WTC11 (cell line): ENCODE measurements around the gene OAF. TPM values are rescaled to one million over a fixed set of nuclear protein-coding genes. Genes with fewer than 3 reads are reported as not detected.

ENCODE experiments used
- ATAC-seq: fragments of 200-7000 bp; cut with Tn5 transposase; 2 replicates; pipeline ENCODE4 v1.10.0; 2021; ENCODE audit warnings: mild to moderate bottlenecking, moderate library complexity
- CTCF ChIA-PET: fragments of 300-600 bp; sonication (Branson Sonifier 250); formaldehyde crosslinking; loops from one replicate; lab custom pipeline; 2021; ENCODE audit warnings: antibody characterized with exemption; lab: Charles Lee
- POLR2A ChIA-PET: fragments of 350-600 bp; sonication (Branson Sonifier 250); formaldehyde crosslinking; loops from one replicate; lab custom pipeline; 2021; ENCODE audit warnings: antibody characterized with exemption; lab: Charles Lee
- DNase-seq: peaks from one replicate; pipeline ENCODE4 v3.0.0; 2021; ENCODE audit warnings: low spot score
- H3K27ac Mint-ChIP-seq: 2 replicates; pipeline ENCODE4 v1.8.0; 2021; ENCODE audit warnings: mixed read lengths
- H3K27me3 Mint-ChIP-seq: 2 replicates; pipeline ENCODE4 v1.8.0; 2021; ENCODE audit warnings: low read depth, mild to moderate bottlenecking, moderate library complexity, mixed read lengths
- H3K36me3 Mint-ChIP-seq: 2 replicates; pipeline ENCODE4 v1.8.0; 2021; ENCODE audit warnings: mixed read lengths
- H3K4me1 Mint-ChIP-seq: 2 replicates; pipeline ENCODE4 v1.8.0; 2022; ENCODE audit warnings: mixed read lengths
- H3K4me3 Mint-ChIP-seq: 2 replicates; pipeline ENCODE4 v1.8.0; 2021; ENCODE audit warnings: mild to moderate bottlenecking, moderate library complexity, mixed read lengths
- H3K9me3 Mint-ChIP-seq: 2 replicates; pipeline ENCODE4 v1.8.0; 2021; ENCODE audit warnings: mixed read lengths
- CBFB ChIP-seq: sonication (generic); formaldehyde crosslinking; IDR thresholded peaks from 2 replicates; pipeline ENCODE4 v1.8.1; 2022; ENCODE audit warnings: mild to moderate bottlenecking, low read depth, missing genetic modification reagents
- CDX4 ChIP-seq: fragments of 250-450 bp; sonication (Bioruptor Pico); IDR thresholded peaks from 2 replicates; pipeline ENCODE4 v1.9.0; 2021; ENCODE audit warnings: moderate library complexity, mild to moderate bottlenecking, inconsistent platforms, borderline replicate concordance
- CTCF ChIP-seq: fragments of 200-600 bp; IDR thresholded peaks from 2 replicates; pipeline ENCODE4 v1.8.0; 2022; ENCODE audit warnings: antibody characterized with exemption
- FOXJ3 ChIP-seq: sonication (generic); formaldehyde crosslinking; IDR thresholded peaks from 2 replicates; pipeline ENCODE4 v1.9.0; 2021; ENCODE audit warnings: missing genetic modification reagents, mild to moderate bottlenecking, borderline replicate concordance
- FOXK1 ChIP-seq: sonication (generic); formaldehyde crosslinking; IDR thresholded peaks from 2 replicates; pipeline ENCODE4 v1.8.0; 2022; ENCODE audit warnings: mild to moderate bottlenecking, moderate library complexity, missing genetic modification reagents
- IRF2 ChIP-seq: sonication (generic); formaldehyde crosslinking; IDR thresholded peaks from 2 replicates; pipeline ENCODE4 v1.8.0; 2022; ENCODE audit warnings: low read depth, missing genetic modification reagents, borderline replicate concordance
- NR1H2 ChIP-seq: sonication (generic); formaldehyde crosslinking; IDR thresholded peaks from 2 replicates; pipeline ENCODE4 v1.9.0; 2021; ENCODE audit warnings: mild to moderate bottlenecking, moderate library complexity, missing genetic modification reagents
- RORB ChIP-seq: fragments of 250-450 bp; sonication (Bioruptor Pico); IDR thresholded peaks from 2 replicates; pipeline ENCODE4 v1.9.0; 2021; ENCODE audit warnings: mild to moderate bottlenecking
- SMAD4 ChIP-seq: sonication (generic); formaldehyde crosslinking; IDR thresholded peaks from 2 replicates; pipeline ENCODE4 v1.8.0; 2022; ENCODE audit warnings: mild to moderate bottlenecking, missing genetic modification reagents
- TCF7 ChIP-seq: sonication (generic); formaldehyde crosslinking; IDR thresholded peaks from 2 replicates; pipeline ENCODE4 v1.8.0; 2022; ENCODE audit warnings: mild to moderate bottlenecking, low read depth, missing genetic modification reagents, moderate library complexity
- TEAD1 ChIP-seq: sonication (generic); formaldehyde crosslinking; IDR thresholded peaks from 2 replicates; pipeline ENCODE4 v1.8.0; 2022; ENCODE audit warnings: mild to moderate bottlenecking, missing genetic modification reagents
- ZBTB21 ChIP-seq: sonication (generic); formaldehyde crosslinking; IDR thresholded peaks from 2 replicates; pipeline ENCODE4 v1.8.1; 2023; ENCODE audit warnings: mild to moderate bottlenecking, missing genetic modification reagents, borderline replicate concordance
- ZNF121 ChIP-seq: sonication (generic); formaldehyde crosslinking; IDR thresholded peaks from 2 replicates; pipeline ENCODE4 v1.8.0; 2023; ENCODE audit warnings: missing genetic modification reagents
- total RNA-seq: library from RNA; stranded (reverse); gene quantifications from 3 replicates; pipeline ENCODE4 v1.2.3, GENCODE V29; 2021
- TF ChIP-seq, protein P1 (sequence below): fragments of 250-450 bp; sonication (Bioruptor Pico); conservative IDR thresholded peaks from 2 replicates; pipeline ENCODE4 v1.9.0; 2021; ENCODE audit warnings: mild to moderate bottlenecking
- TF ChIP-seq, protein P2 (sequence below): sonication (generic); formaldehyde crosslinking; IDR thresholded peaks from 2 replicates; pipeline ENCODE4 v1.8.0; 2022; ENCODE audit warnings: mild to moderate bottlenecking, missing genetic modification reagents

The OAF gene
- total RNA-seq, 1 experiment from 2014 or later = 5.6 TPM

DNA sequence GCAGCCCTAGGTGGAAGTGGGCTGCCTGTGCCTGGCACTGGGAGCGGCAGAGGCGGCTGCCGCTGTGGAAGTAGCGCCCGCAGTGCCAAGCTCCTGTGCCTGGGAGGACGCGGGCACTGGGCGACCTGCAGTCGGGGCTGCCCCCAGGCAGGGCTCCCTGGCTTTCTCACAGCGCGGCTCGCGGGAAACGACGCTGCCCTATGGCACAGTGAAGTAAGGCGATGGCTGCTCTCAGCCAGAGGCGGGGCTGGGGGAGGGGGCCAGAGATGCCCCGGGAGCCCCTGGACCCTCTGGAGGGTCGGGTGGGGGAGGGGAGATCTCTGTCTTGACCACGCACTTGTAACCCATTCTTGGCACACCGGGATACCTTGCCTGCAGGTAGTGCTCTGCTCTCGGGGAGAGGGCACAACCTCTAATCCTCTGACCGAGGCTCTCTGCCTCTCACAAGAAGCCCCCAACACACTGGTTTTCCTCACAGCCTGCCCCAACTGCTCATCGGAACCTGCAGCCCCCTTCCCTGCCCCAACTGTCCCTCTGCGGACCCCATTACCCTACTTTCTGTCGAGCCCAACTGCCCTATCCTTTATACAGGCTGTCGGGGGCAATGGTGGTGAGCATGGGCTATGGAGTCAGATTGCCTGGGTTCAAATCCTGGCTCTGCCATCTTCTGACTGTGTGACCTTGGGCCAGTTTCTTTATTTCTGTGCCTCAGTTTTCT, 40.7 kb upstream of the OAF start (continued):
- TF ChIP-seq TCF7 (CRISPR knock-in tag) = no peak
- TF ChIP-seq IRF2 (CRISPR knock-in tag) = no peak
- no peak for TF ChIP-seq CBFB (CRISPR knock-in tag)
- TF ChIP-seq, protein P1, sequence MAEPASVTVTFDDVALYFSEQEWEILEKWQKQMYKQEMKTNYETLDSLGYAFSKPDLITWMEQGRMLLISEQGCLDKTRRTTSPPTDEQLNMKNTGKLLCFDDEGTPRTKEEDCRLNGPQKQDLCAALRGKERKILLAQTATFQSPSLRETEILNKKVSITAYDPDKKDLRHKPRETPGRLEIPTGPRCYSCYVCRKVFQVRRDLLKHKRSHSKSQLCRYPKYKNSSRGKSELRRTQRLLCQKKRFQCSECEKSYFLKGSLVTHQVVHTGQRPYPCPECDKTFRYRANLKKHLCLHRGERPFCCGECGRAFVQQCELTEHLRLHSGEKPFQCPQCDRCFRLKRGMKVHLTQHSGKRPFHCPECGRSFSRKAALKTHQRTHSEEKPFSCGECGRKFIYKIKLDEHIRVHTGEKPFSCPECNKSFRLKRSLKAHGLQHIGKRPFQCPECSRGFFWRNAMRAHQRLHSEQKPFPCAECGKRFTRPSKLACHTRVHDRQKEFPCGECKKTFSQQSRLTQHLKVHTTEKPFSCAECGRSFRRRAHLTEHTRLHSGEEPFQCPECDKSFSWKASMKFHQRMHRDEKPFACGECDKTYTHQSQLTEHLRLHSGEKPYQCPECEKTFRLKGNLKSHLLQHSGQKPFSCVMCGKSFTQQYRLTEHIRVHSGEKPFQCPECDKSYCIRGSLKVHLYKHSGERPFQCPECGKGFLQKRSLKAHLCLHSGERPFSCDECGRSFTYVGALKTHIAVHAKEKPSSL (CRISPR knock-in tag) = no peak

GRCh38 chr11:120170741-120171261, 40.0 kb upstream of the OAF start:
- DNase-seq (no peak), ATAC-seq (no peak)
- H3K9me3 Mint-ChIP-seq = peaks cover 2% of the 10 kb centered on the region
- H3K4me3 Mint-ChIP-seq = no peak overlapping the region
- H3K4me1 Mint-ChIP-seq = peaks cover 9% of the 10 kb centered on the region; the same call in 1 of the 2 replicates
- ChIA-PET POLR2A (no interaction called here), CTCF (interaction anchor here (1.1 to 5.9 kb wide), 7 partner anchors 10 to 133 kb away, joined by 3 to 94 read pairs (median 32); no protein-coding TSS in a partner anchor)
- H3K36me3 Mint-ChIP-seq = no peaks in the 10 kb centered on the region
- no peak overlapping the region for H3K27ac Mint-ChIP-seq
- H3K27me3 Mint-ChIP-seq = peaks cover 89% of the 10 kb centered on the region
- TF ChIP-seq SMAD4 = no peak
- TF ChIP-seq TEAD1 (CRISPR knock-in tag) = no peak
- no peak for TF ChIP-seq FOXJ3 (CRISPR knock-in tag)
- TF ChIP-seq ZBTB21 = no peak
- no peak for TF ChIP-seq NR1H2 (CRISPR knock-in tag)

- H3K36me3 Mint-ChIP-seq = no peaks in the 10 kb centered on the region
- DNase-seq (peak; percentile 82), ATAC-seq (peak; percentile 50)
- peak; percentile 27; the same call in 1 of the 2 replicates for TF ChIP-seq CTCF
- no peak for TF ChIP-seq CDX4 (CRISPR knock-in tag)
- no peak for TF ChIP-seq FOXK1
- 0 out of 2 replicates have a peak, but pooled peaks have one; percentile 4 for TF ChIP-seq ZNF121 (CRISPR knock-in tag)
- no peak for TF ChIP-seq RORB (CRISPR knock-in tag)
- TF ChIP-seq, protein P2, sequence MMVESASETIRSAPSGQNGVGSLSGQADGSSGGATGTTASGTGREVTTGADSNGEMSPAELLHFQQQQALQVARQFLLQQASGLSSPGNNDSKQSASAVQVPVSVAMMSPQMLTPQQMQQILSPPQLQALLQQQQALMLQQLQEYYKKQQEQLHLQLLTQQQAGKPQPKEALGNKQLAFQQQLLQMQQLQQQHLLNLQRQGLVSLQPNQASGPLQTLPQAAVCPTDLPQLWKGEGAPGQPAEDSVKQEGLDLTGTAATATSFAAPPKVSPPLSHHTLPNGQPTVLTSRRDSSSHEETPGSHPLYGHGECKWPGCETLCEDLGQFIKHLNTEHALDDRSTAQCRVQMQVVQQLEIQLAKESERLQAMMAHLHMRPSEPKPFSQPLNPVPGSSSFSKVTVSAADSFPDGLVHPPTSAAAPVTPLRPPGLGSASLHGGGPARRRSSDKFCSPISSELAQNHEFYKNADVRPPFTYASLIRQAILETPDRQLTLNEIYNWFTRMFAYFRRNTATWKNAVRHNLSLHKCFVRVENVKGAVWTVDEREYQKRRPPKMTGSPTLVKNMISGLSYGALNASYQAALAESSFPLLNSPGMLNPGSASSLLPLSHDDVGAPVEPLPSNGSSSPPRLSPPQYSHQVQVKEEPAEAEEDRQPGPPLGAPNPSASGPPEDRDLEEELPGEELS (CRISPR knock-in tag) = 0 out of 2 replicates have a peak, but pooled peaks have one; percentile 39
- ChIA-PET POLR2A (no interaction called here), CTCF (interaction anchor here (0.5 to 5.9 kb wide), 8 partner anchors 8 to 131 kb away, joined by 3 to 94 read pairs (median 20); no protein-coding TSS in a partner anchor)
- peaks cover 9% of the 10 kb centered on the region; the same call in 1 of the 2 replicates for H3K4me1 Mint-ChIP-seq
- no peak overlapping the region for H3K4me3 Mint-ChIP-seq
- H3K27ac Mint-ChIP-seq = no peak overlapping the region
- H3K9me3 Mint-ChIP-seq = no peaks in the 10 kb centered on the region
- peaks cover 89% of the 10 kb centered on the region for H3K27me3 Mint-ChIP-seq
Observed at GRCh38 chr11:120172054-120172911, 38.5 kb upstream of the OAF start.
